Neural cell (in vitro differentiated cells): ENCODE results near the gene CSMD2.

Experiments
- TF ChIP-seq, protein P1 (sequence below): fragments of 450-650 bp; IDR thresholded peaks from 2 replicates; pipeline ENCODE4 v1.5.1; 2014; ENCODE audit warnings: antibody characterized with exemption, mild to moderate bottlenecking, moderate library complexity; ENCODE audit not compliant: poor library complexity, severe bottlenecking
- TF ChIP-seq, protein P2 (sequence below): IDR thresholded peaks from 2 replicates; pipeline ENCODE4 v1.6.1; 2012; ENCODE audit warnings: borderline replicate concordance

DNA sequence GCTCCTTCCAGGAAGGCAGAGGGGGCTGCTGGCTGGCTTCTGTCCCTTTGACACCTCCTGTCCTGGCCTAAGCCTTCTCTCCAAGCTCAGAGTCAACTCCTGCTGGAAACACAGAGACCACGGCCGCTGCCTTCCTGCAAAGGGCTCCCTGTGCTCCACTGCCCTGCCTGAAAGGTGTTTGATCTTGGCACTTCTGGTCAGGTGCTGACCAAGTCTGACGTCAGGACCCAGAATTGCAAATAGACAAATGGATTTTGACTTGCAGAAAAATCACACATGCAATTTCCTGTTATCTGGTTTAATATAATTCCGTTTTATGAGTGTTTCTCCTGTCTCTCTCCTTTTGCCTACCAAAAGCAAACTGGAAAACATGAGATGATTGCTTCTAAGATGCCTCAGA is 387.7 kb downstream of the CSMD2 start:
- TF ChIP-seq, protein P1, sequence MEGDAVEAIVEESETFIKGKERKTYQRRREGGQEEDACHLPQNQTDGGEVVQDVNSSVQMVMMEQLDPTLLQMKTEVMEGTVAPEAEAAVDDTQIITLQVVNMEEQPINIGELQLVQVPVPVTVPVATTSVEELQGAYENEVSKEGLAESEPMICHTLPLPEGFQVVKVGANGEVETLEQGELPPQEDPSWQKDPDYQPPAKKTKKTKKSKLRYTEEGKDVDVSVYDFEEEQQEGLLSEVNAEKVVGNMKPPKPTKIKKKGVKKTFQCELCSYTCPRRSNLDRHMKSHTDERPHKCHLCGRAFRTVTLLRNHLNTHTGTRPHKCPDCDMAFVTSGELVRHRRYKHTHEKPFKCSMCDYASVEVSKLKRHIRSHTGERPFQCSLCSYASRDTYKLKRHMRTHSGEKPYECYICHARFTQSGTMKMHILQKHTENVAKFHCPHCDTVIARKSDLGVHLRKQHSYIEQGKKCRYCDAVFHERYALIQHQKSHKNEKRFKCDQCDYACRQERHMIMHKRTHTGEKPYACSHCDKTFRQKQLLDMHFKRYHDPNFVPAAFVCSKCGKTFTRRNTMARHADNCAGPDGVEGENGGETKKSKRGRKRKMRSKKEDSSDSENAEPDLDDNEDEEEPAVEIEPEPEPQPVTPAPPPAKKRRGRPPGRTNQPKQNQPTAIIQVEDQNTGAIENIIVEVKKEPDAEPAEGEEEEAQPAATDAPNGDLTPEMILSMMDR = no peak
- TF ChIP-seq, protein P2, sequence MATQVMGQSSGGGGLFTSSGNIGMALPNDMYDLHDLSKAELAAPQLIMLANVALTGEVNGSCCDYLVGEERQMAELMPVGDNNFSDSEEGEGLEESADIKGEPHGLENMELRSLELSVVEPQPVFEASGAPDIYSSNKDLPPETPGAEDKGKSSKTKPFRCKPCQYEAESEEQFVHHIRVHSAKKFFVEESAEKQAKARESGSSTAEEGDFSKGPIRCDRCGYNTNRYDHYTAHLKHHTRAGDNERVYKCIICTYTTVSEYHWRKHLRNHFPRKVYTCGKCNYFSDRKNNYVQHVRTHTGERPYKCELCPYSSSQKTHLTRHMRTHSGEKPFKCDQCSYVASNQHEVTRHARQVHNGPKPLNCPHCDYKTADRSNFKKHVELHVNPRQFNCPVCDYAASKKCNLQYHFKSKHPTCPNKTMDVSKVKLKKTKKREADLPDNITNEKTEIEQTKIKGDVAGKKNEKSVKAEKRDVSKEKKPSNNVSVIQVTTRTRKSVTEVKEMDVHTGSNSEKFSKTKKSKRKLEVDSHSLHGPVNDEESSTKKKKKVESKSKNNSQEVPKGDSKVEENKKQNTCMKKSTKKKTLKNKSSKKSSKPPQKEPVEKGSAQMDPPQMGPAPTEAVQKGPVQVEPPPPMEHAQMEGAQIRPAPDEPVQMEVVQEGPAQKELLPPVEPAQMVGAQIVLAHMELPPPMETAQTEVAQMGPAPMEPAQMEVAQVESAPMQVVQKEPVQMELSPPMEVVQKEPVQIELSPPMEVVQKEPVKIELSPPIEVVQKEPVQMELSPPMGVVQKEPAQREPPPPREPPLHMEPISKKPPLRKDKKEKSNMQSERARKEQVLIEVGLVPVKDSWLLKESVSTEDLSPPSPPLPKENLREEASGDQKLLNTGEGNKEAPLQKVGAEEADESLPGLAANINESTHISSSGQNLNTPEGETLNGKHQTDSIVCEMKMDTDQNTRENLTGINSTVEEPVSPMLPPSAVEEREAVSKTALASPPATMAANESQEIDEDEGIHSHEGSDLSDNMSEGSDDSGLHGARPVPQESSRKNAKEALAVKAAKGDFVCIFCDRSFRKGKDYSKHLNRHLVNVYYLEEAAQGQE = no peak
